HCT116 (cell line): Measurements from ENCODE around the gene DAAM1.

ENCODE experiments used
- EZH2phosphoT487 ChIP-seq: fragments of 200-600 bp; IDR thresholded peaks from 2 replicates; pipeline ENCODE4 v1.6.1; 2018; ENCODE audit warnings: antibody characterized with exemption, borderline replicate concordance
- POLR2A ChIP-seq: IDR thresholded peaks from 2 replicates; pipeline ENCODE4 v1.7.0; 2011; ENCODE audit warnings: borderline replicate concordance; ENCODE audit not compliant: insufficient read depth, insufficient read length; ENCODE audit errors: extremely low read depth
- POLR2AphosphoS5 ChIP-seq: IDR thresholded peaks from 2 replicates; pipeline ENCODE4 v1.6.1; 2011; ENCODE audit warnings: mild to moderate bottlenecking, low read depth, low read length, moderate library complexity
- RAD21 ChIP-seq: IDR thresholded peaks from 2 replicates; pipeline ENCODE4 v1.6.1; 2012; ENCODE audit warnings: low read depth, mild to moderate bottlenecking
- SIN3A ChIP-seq: IDR thresholded peaks from 2 replicates; pipeline ENCODE4 v1.6.1; 2012; ENCODE audit warnings: low read depth
- SP1 ChIP-seq: IDR thresholded peaks from 2 replicates; pipeline ENCODE4 v1.6.1; 2012; ENCODE audit warnings: low read depth
- TCF7L2 ChIP-seq: IDR thresholded peaks from 2 replicates; pipeline ENCODE4 v1.7.0; 2011; ENCODE audit warnings: borderline replicate concordance, inconsistent platforms; ENCODE audit not compliant: insufficient read depth, insufficient read length; ENCODE audit errors: extremely low read depth
- YY1 ChIP-seq: IDR thresholded peaks from 2 replicates; pipeline ENCODE4 v1.6.1; 2011; ENCODE audit warnings: low read length, low read depth, moderate library complexity, mild to moderate bottlenecking; ENCODE audit not compliant: insufficient replicate concordance; ENCODE audit errors: extremely low read depth
- TF ChIP-seq, protein P1 (sequence below), 3 experiments: fragments of 200-600 bp in 1 of 3; sonication (generic) in 1 of 3; IDR thresholded peaks in 2 of 3; conservative IDR thresholded peaks in 1 of 3; 2 replicates each; pipeline ENCODE4 v1.5.1; 2012 to 2017; ENCODE audit warnings: low read depth in 2 of 3, low read length in 2 of 3, antibody characterized with exemption in 1 of 3, borderline replicate concordance in 1 of 3, control low read depth in 1 of 3, mild to moderate bottlenecking in 1 of 3, mixed read lengths in 1 of 3, mixed run types in 1 of 3, moderate library complexity in 1 of 3; ENCODE audit not compliant: insufficient read depth in 1 of 3
- TF ChIP-seq, protein P2 (sequence below): IDR thresholded peaks from 2 replicates; pipeline ENCODE4 v1.6.1; 2012
- TF ChIP-seq, protein P3 (sequence below): IDR thresholded peaks from 2 replicates; pipeline ENCODE4 v1.6.1; 2012
- TF ChIP-seq, protein P4 (sequence below): IDR thresholded peaks from 2 replicates; pipeline ENCODE4 v1.6.1; 2011; ENCODE audit warnings: mild to moderate bottlenecking, low read length, moderate library complexity; ENCODE audit not compliant: insufficient replicate concordance; ENCODE audit errors: extremely low read depth
- TF ChIP-seq, protein P5 (sequence below): IDR thresholded peaks from 2 replicates; pipeline ENCODE4 v1.6.1; 2012; ENCODE audit warnings: low read depth

DNA sequence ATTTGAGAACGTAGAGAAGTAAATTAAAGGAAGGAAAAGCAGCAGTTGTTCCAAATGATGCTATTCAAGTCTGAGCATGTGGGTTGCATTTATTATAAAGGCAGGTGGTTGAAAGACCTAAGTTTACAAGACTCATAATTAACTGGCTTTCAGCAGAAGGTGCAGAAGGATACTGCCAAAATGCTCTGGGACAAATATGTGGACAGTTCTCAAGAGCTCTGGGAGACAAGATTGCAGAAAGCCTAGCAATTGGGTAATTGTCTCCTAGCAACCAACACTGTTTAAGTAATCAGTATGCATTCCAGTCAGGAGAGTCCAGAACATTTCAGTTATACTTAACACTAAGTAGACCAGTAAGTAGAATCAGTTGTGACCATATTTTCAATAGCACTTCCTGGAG is 145.2 kb downstream of the DAAM1 start:
- TF ChIP-seq, protein P1, sequence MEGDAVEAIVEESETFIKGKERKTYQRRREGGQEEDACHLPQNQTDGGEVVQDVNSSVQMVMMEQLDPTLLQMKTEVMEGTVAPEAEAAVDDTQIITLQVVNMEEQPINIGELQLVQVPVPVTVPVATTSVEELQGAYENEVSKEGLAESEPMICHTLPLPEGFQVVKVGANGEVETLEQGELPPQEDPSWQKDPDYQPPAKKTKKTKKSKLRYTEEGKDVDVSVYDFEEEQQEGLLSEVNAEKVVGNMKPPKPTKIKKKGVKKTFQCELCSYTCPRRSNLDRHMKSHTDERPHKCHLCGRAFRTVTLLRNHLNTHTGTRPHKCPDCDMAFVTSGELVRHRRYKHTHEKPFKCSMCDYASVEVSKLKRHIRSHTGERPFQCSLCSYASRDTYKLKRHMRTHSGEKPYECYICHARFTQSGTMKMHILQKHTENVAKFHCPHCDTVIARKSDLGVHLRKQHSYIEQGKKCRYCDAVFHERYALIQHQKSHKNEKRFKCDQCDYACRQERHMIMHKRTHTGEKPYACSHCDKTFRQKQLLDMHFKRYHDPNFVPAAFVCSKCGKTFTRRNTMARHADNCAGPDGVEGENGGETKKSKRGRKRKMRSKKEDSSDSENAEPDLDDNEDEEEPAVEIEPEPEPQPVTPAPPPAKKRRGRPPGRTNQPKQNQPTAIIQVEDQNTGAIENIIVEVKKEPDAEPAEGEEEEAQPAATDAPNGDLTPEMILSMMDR (IDR thresholded peaks at IDR 0.05 in 2 of 3, conservative IDR thresholded peaks at IDR 0.05 in 1 of 3; ENCODE audit: borderline replicate concordance in 1 of 3, insufficient read depth in 1 of 3, low read depth in 2 of 3, low read length in 2 of 3) = no peak
- TF ChIP-seq, protein P2, sequence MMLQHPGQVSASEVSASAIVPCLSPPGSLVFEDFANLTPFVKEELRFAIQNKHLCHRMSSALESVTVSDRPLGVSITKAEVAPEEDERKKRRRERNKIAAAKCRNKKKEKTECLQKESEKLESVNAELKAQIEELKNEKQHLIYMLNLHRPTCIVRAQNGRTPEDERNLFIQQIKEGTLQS = no peak
- TF ChIP-seq EZH2phosphoT487 = no peak
- no peak for TF ChIP-seq POLR2A
- TF ChIP-seq, protein P3, sequence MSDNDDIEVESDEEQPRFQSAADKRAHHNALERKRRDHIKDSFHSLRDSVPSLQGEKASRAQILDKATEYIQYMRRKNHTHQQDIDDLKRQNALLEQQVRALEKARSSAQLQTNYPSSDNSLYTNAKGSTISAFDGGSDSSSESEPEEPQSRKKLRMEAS = no peak
- TF ChIP-seq RAD21 = no peak
- no peak for TF ChIP-seq SP1
- no peak for TF ChIP-seq POLR2AphosphoS5
- TF ChIP-seq, protein P4, sequence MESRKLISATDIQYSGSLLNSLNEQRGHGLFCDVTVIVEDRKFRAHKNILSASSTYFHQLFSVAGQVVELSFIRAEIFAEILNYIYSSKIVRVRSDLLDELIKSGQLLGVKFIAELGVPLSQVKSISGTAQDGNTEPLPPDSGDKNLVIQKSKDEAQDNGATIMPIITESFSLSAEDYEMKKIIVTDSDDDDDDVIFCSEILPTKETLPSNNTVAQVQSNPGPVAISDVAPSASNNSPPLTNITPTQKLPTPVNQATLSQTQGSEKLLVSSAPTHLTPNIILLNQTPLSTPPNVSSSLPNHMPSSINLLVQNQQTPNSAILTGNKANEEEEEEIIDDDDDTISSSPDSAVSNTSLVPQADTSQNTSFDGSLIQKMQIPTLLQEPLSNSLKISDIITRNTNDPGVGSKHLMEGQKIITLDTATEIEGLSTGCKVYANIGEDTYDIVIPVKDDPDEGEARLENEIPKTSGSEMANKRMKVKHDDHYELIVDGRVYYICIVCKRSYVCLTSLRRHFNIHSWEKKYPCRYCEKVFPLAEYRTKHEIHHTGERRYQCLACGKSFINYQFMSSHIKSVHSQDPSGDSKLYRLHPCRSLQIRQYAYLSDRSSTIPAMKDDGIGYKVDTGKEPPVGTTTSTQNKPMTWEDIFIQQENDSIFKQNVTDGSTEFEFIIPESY = no peak
- TF ChIP-seq SIN3A = no peak
- TF ChIP-seq TCF7L2 = no peak
- TF ChIP-seq YY1 = no peak
- TF ChIP-seq, protein P5, sequence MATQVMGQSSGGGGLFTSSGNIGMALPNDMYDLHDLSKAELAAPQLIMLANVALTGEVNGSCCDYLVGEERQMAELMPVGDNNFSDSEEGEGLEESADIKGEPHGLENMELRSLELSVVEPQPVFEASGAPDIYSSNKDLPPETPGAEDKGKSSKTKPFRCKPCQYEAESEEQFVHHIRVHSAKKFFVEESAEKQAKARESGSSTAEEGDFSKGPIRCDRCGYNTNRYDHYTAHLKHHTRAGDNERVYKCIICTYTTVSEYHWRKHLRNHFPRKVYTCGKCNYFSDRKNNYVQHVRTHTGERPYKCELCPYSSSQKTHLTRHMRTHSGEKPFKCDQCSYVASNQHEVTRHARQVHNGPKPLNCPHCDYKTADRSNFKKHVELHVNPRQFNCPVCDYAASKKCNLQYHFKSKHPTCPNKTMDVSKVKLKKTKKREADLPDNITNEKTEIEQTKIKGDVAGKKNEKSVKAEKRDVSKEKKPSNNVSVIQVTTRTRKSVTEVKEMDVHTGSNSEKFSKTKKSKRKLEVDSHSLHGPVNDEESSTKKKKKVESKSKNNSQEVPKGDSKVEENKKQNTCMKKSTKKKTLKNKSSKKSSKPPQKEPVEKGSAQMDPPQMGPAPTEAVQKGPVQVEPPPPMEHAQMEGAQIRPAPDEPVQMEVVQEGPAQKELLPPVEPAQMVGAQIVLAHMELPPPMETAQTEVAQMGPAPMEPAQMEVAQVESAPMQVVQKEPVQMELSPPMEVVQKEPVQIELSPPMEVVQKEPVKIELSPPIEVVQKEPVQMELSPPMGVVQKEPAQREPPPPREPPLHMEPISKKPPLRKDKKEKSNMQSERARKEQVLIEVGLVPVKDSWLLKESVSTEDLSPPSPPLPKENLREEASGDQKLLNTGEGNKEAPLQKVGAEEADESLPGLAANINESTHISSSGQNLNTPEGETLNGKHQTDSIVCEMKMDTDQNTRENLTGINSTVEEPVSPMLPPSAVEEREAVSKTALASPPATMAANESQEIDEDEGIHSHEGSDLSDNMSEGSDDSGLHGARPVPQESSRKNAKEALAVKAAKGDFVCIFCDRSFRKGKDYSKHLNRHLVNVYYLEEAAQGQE = no peak
